NCI-H1105 treated with DMSO at 0.1 percent for 48 hours (cell line): ENCODE results near the gene NKRF.

Experiments used
- DNase-seq: peaks from one replicate; lab custom pipeline; 2025; lab: John Stamatoyannopoulos, UW

The NKRF gene

DNA sequence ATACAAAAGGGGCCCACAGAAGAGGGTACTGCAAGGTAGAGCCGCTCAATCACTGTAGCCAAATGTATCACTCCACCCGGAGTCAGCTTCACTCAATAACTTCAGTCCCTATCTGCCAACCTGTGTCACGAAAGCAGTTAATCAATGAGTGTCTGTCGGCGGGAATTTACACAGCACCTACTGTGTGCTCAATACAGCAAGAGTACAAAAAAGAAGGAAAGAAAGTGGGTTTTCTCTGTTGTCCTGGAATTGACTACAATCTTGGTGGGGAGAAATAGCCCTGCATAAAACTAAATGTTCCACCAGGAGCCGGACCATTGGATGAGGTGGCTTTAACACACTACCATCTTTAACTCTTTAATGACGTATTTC is 780 bp upstream of the NKRF start:
- no peak for DNase-seq

DNA sequence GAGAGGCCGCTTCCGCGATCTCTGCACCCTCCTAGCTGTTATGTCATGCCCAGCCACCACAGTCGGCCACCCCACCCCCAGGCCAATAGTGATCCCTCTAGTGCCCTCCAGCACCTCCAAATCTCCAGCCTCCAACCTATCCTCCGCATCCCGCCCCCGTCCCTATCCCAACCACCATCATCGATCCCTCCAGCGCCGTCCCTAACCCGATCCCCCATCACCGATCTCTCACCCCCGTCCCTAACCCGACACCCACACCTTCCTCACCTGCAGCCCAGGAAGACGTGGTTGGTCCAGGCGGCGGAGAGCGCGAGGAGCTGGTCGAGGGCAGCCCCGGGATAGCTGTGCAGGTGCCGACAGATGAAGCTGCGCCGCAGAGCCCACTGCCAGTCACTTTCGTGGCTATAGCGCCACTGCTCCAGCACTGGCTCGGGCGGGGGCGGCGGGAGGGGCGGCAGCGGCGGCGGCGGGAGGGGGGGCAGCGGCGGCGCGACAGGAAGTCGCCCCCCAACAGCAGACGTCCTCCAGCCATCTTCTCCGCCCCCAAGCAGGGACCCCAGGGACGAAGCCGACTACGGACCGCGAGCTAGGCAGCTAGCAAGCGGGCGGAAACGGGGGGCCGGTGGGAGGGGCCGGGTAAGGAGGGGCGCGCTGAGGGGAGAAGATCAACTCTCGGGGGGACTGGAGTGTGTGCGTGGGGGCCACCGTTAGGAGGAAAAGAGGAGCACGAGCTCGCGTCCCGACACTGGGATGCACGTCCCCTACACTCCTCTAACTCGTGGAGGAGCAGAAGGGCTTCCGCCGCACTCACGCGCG is 552 bp downstream of the NKRF start:
- peak; percentile 27 for DNase-seq

DNA sequence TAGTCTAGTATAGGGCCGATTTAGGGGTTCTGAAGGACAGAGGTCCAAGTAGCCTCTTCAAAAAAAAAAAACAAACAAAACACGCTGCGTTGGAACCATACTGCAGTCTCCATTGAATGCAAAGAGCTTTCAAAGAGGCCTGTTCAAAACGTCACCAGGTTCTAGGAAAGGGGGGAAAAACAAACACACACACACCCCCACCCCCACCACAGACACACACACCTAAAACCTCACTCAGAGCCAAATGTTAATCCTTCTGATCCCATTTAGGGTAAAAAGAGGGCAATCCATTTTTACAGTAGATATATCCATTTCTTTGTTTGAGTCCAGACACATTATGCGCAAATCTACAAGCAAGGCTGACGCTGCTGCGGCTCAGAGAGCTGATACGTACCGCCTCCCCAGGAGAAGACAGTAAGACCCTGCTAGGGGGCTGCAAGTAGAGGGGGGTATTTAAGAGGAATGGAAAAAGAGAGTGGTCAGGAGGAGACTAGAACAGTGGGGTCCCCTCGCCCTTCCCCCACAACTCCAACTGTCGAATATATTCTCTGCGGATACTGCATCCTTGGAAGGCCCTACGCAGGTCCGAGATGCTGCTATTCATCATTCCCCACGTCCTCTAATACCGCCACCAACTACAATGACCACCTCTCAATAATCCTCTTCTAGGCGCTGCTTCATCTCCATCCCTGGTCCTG is 1.3 kb downstream of the NKRF start:
- DNase-seq, result peak; percentile 12

DNA sequence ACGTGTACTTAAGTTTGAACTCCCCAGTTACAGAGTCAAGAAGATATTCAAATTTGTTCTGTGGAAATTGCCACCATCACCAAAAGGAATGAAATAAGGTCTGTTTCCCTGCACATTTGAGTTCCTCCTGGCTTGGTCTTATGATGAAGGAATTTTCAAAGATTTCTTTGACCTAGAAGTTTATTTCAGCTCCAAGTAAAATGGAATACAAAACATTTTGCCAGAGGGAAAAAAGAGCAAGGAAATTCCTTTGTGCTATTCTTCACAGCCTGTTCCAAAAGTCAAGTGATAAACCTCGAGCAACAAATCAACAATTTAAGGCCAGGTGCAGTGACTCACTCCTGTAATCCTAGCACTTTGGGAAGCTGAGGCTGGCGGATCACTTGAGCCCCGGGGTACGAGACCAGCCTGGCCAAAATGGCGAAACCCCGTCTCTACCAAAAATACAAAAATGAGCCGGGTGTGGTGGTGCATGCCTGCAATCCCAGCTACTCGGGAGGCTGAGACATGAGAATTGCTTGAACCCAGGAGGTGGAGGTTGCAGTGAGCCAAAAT is 3.4 kb downstream of the NKRF start:
- DNase-seq, result no peak

DNA sequence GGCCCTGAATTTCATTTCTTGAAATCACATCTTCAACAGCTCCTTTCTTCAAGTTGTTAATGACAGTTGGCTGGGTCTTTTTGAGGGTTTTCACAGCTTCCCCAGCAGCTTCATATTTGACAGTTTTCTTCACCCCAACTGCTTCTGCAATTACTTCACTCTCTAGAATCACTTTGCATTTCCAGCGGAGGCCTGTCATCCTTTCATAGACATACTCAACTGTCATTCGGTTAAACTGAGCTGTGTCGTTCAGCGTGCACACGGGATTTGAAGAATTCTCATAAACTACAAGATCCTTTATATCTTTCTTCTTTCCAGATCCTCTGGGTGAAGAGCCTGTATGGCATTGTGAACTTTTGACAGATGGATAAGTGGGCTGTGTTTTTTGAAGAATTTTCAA is 16.4 kb downstream of the NKRF start:
- no peak for DNase-seq

DNA sequence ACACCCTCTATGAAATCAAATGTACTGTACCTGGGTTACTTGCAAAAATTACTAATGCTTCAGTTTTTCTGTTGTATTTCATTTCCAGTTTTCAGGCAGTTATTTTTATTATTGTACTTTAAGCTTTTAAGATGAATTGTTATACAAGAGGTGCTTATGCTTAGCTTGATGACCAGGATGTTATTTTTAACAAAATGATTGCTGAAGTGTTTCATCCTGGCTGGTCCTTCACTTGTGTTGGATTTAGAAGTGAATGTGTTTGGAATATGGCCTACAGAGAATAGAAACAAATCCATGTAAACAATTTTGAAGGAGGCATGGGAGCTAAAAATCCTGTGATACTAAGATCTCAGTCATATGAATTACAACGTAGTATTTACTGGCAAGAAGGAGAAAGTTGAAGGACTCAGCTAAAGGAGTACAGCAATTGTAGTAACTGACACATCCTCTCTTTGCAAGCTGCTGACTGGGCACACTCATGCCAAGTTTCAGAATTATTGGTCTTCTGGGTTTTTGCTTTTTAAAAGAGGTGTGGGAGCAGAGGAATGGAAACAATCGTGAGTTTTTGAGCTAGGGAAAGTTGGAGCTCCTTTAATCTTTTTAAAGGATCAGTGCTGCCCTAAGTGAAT is 22.7 kb downstream of the NKRF start:
- DNase-seq, result no peak

- DNase-seq, result no peak
Observed at GRCh38 chrX:119579414-119579813, 26.8 kb downstream of the NKRF start.

DNA sequence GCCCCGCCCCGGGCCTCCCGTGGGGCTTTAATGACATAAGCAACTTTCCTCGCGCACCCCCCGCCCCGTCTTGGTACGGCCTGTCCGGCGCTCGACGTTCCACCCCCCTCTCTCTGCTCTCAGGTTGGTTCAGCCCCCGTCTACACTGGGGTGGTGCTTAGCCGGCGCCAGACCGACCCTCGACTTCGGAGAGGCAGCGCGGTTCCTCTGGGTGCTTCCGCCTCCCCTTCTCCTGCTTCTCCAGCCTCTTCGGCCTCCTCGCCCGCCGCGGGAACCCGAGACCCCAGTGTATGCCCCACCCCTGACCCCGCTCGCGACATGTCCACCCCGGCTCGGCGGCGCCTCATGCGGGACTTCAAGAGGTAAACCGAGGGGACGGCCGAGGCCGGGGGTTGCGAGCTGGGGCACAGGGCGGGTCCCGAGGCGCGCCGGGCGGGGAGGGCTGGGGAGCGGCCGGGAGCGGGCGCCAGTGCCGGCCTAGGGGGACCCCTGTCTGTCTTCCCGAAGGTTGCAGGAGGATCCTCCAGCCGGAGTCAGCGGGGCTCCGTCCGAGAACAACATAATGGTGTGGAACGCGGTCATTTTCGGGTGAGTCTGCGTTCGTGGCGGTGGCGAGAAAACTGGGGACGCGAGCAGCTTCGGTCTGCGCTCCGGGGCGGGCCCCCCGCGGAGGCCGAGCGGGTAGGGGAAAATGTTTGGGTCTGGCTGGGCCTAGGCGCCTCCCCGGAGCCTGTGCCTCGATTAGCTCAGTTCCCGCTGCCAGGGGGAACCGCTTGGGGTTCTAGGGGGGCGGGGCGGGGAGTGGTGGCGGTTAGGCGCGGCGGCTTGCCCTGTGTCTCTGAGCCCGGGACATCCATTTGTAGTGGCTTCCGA is 31.6 kb downstream of the NKRF start, which contains the start of gene UBE2A:
Gene UBE2A (plus strand): TSS at position 170 of the 873 bp plus-strand sequence. CDS start 149 bp downstream, at position 319.
- DNase-seq, result peak; percentile 76

GRCh38 chrX:119573840-119574393 is 32.3 kb downstream of the NKRF start:
- DNase-seq, result no peak

DNA sequence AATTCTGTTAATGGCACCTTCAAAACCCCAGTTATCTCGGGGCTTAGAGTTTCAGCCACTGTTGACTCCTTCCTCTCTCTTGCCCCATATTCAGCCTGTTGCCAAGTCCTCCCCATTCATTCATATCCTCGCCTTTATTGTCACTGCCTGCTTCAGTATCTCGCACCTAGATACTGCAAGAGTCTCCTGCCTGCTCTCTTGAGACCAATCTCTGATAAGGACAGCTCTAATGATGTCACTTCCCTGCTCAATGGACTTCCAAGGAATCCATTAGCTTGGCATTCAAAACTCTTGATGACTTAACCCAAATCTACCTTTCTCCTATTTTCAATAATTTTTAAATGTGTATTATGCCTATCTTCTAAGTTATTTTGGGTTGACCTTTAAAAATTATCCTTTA is 33.0 kb downstream of the NKRF start:
- no peak for DNase-seq

- no peak for DNase-seq
Observed at GRCh38 chrX:119570351-119570835, 35.8 kb downstream of the NKRF start.

DNA sequence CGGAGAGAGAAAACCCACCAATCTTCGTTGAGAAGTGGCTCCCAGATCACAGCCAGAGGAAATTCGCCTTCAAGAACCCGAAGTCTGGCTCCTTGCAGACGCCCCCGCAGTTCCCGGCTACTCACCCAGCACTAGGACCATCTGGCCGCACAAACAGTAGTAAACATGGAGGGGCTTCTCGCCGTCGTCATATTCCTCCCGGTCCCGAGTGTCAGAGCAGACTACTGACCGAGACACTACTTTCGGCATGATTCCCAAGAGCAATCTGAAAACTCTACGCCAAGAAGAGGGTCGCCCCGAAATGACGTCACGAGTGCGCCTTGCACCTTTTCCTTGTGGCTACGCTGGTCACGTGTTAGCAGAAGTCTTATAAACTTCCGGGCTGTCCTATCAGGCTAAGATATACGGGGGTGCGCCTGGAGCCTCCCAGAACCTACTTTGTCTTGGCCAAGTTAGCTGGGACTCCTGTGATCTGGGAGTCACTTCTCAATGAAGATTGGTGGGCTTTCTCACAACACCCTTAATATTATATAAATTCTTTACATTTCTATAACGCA is 41.0 kb downstream of the NKRF start, which contains the start of gene STEEP1:
Gene STEEP1 (minus strand): TSS at position 303 of the 557 bp plus-strand sequence. CDS start 54 bp downstream, at position 249.
- peak; percentile 90 for DNase-seq

DNA sequence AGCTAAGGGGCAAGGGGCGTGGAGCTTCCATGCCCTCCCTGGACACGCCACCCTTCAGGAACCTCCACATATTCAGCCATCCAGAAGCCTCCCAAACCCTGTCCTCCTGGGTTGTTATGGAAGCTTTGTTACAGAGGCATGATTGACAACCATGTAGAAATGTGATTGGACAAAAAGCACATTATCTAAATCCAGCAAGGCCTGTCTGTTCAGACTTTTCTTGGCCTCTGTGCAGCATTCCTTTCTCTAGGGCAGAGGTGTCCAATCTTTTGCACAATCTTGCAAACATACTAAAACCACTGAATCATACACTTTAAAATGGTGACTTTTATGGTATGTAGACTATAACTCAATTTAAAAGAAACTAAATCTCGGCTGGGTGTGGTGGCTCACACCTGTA is 53.7 kb downstream of the NKRF start:
- no peak for DNase-seq

GRCh38 chrX:119549327-119550016 is 56.8 kb downstream of the NKRF start:
- DNase-seq, result no peak

- no peak for DNase-seq
Observed at GRCh38 chrX:119541188-119541587, 65.0 kb downstream of the NKRF start.

GRCh38 chrX:119539872-119540271 is 66.4 kb downstream of the NKRF start:
- no peak for DNase-seq
